ENCODE results near the gene DMGDH.

DNA sequence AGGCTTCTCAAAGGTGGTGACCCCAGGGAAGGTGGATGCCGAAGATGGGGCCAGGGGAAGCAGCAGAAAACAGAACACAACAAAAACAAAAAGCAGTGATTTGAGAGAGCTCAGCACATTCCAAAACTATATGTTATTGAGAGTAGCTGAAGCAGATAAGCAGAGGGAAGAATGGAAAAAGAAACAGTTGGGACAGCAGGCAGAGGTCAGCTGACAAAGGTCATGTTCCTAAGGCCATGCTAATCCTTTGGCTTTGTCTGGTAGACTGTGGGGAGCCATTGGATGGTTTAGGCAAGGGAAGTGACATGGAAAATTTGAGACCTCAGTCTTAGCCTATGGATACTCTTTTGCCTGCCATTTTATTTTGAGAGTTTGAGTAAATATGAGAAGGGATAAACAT is 14.5 kb downstream of the DMGDH start:
- TF ChIP-seq RAD21 (IDR thresholded peaks at IDR 0.05; ENCODE audit: low read depth), result no peak
- no peak for TF ChIP-seq EP300 (IDR thresholded peaks at IDR 0.05; ENCODE audit: borderline replicate concordance)
- TF ChIP-seq ZBTB7A (IDR thresholded peaks at IDR 0.05; ENCODE audit: low read depth), result no peak
- TF ChIP-seq, protein P1, sequence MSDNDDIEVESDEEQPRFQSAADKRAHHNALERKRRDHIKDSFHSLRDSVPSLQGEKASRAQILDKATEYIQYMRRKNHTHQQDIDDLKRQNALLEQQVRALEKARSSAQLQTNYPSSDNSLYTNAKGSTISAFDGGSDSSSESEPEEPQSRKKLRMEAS (IDR thresholded peaks at IDR 0.05), result no peak
- TF ChIP-seq TAF1 (IDR thresholded peaks at IDR 0.05; ENCODE audit: low read depth), result no peak
- TF ChIP-seq, protein P2, sequence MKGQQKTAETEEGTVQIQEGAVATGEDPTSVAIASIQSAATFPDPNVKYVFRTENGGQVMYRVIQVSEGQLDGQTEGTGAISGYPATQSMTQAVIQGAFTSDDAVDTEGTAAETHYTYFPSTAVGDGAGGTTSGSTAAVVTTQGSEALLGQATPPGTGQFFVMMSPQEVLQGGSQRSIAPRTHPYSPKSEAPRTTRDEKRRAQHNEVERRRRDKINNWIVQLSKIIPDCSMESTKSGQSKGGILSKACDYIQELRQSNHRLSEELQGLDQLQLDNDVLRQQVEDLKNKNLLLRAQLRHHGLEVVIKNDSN (IDR thresholded peaks at IDR 0.05), result no peak
- TF ChIP-seq TEAD4 (IDR thresholded peaks at IDR 0.05), result no peak
- no peak for TF ChIP-seq CEBPB (IDR thresholded peaks at IDR 0.05)
- TF ChIP-seq NFIC (IDR thresholded peaks at IDR 0.05), result no peak

Measured in Ishikawa (cell line).